Subcutaneous adipose tissue (tissue), 4 donors: ENCODE data around the gene NLGN1. TPM values are rescaled to one million over a fixed set of nuclear protein-coding genes. Genes with fewer than 3 reads are reported as not detected.

Experiments
- total RNA-seq, 4 donors: library from RNA; depleted of rRNA; stranded (reverse); fragments of >200 nt; gene quantifications; one replicate each; pipeline ENCODE4 v1.1.0, GENCODE V29; 2016
- TF ChIP-seq, protein P1 (sequence below): fragments of 450-650 bp; IDR thresholded peaks from one replicate; pipeline ENCODE4 v1.5.1; 2016; ENCODE audit warnings: low read depth, mild to moderate bottlenecking, control low read depth, antibody characterized with exemption, moderate library complexity

NLGN1 gene
- total RNA-seq, 4 donors from 2014 or later = 5.1 to 16.5 (median 7.9) TPM

DNA sequence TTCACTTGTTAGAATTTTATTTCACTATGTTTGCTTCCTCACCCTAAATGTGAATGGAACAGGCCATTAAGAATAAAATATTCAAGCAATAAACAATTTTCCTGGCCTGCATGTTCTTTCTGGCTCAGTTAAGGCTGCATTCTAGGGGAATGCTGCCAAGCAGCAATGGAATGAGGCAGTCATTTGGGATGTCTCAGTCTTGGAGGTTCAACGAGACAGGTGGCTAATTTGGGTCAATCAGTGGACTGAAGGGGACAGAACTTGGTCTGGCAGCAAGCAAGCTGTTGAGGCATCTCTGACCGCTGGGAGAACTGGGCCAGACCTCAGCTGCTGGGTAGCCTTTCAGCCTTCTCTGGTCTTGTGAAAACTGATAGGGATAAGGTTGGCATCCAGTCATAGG is 241.6 kb downstream of the NLGN1 start:
- TF ChIP-seq, protein P1, sequence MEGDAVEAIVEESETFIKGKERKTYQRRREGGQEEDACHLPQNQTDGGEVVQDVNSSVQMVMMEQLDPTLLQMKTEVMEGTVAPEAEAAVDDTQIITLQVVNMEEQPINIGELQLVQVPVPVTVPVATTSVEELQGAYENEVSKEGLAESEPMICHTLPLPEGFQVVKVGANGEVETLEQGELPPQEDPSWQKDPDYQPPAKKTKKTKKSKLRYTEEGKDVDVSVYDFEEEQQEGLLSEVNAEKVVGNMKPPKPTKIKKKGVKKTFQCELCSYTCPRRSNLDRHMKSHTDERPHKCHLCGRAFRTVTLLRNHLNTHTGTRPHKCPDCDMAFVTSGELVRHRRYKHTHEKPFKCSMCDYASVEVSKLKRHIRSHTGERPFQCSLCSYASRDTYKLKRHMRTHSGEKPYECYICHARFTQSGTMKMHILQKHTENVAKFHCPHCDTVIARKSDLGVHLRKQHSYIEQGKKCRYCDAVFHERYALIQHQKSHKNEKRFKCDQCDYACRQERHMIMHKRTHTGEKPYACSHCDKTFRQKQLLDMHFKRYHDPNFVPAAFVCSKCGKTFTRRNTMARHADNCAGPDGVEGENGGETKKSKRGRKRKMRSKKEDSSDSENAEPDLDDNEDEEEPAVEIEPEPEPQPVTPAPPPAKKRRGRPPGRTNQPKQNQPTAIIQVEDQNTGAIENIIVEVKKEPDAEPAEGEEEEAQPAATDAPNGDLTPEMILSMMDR = no peak

DNA sequence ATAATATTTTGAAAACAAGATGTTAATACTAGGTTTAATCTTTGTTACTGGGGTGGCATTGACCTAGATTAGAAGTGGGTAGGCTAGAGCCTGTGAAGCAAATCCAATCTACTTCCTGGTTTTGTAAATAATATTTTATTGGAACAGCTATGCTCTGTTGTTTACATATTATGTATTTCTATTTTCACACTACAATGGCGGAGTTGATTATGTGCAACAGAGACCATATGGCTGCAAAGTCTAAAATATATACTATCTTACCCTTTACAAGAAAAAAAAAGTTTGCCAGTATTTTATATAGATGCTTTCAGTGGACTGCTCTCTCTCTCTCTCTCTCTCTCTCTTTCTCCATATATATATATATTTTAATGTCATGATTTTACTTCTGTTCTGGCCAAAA is 244.2 kb downstream of the NLGN1 start:
- TF ChIP-seq, protein P1 = no peak

DNA sequence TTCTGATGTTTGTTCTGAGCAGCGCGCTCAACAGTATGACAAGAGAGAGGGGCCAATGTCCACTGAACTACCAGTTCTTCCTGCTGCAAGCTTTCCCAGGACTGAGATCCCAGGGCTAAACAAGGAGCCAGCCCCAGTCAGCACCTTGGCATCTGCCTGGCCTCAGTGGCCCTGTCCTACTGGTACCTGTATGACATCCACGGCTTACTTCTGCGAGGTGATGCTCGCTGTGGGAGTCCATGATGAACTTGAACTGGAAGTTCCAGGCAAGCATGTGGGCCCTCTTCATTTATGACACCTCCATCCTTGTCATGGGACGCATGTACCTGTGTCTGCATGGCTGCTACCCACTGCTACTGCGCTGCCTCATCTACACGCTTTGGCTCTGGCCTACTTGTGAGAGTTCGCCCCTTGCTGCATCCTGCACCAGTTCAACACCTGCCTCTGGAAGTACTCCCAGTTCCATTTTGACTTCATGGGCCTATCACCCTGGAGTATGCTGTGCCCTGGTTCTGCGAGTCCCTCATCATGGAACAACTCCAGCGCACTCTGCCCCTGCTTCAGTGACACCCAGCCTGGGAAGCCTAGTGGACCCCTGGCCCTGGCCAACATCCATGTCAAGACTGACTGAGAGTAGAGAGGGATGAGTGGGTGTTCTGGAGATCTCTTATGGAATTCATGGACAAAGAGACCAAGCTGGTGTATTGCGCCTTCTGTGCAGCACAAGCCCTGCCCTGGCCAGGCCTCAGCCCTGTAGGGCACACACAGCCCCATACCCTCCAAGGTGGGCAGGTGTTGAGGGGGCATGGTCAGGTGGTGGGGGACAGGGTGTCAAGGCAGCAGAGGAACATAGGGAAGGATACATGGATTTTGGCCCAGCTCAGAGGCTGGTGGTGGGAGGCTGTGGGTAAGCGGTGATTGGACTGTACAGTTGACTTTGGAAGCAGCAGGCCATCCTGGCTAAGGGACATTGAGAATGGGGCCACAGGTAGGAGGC is 246.8 kb downstream of the NLGN1 start:
- TF ChIP-seq, protein P1 = no peak

DNA sequence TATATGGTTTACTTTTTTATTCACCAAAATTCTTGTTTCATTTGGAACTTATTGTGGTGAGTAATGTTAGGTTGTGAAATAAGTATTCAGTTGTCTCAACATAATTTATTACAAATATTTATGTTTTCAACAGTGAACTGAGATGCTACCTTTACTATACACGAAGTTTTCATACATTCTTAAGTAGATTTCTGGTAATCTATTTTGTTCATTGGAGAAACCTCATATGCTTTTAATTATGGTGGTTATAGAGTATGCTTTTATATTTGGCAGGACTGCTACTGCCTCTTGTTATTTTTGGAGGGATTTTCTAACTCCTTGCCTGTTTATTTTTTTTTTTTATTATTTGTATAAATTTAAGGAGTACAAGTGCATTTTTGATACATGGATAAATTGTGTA is 253.1 kb downstream of the NLGN1 start:
- TF ChIP-seq, protein P1 = no peak

DNA sequence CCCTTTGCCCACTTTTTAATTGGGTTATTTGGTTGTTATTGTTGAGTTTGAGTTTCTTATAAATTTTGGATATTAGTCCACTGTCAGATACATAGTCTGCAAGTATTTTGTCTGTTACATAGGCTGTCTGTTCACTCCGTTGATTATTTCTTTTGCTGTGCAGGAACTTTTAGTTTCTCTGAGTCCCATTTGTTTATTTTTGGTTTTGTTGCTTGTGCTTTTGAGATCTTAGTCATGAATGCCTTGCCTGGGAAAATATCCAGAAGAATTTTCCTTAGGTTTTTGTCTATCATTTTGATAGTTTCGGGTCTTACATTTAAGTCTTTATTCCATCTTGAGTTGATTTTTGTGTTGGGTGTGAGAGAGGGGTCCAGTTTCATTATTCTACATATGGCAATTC is 254.5 kb downstream of the NLGN1 start:
- TF ChIP-seq, protein P1 = no peak

DNA sequence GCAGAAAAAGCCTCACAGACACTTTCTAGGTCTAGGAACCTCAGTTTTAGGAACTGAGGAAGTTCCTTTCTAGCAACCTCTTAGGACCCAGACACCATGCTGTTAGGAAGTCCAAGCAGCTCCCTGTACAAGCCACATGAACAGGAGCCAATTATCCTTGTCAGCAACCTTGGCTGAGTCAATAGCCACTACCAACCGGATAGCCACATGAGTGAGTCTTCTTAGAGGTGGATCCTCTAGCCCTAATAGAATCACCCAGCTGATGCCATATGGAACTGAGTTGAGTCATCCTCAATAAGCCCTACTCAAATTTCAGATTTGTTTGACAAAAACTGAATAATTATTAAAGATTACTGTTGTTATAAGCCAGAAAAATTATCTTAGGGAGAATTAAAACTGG is 256.2 kb downstream of the NLGN1 start:
- TF ChIP-seq, protein P1 = no peak

DNA sequence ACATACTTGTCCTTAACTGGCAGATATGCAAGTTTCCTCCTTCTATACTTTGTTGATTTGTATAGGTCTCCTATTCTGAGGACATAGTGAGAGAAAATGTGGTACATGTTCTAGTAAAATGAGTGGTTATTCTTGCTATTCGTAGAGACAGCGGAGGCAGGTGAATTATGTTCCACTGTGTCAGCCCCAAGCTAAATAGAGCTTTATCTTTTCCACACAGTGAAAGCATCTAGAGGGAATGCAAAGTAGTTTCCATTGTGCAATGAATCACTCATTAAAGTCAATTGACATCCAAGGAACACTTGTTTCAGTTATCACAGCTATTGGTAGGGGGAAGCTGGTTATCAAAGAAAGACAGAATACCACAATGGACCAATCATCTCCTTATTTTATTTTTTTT is 262.4 kb downstream of the NLGN1 start:
- TF ChIP-seq, protein P1 = no peak
